Activated T-helper 17 cell treated with anti-CD3 and anti-CD28 coated beads, Interleukin-2, amount 50 U/mL, for 72 hours (primary cell): ENCODE results near the gene AADACL2. TPM values are rescaled to one million over a fixed set of nuclear protein-coding genes. Genes with fewer than 3 reads are reported as not detected.

Experiments used
- ATAC-seq: fragments of 150-1000 bp; cut with Tn5 transposase; replicated peaks from 2 replicates; pipeline ENCODE4 v1.10.0; 2021; ENCODE audit warnings: mild to moderate bottlenecking, moderate library complexity
- H3K27ac Mint-ChIP-seq: one replicate; pipeline ENCODE4 v1.8.0; 2022; ENCODE audit warnings: mixed read lengths
- H3K27me3 Mint-ChIP-seq: one replicate; pipeline ENCODE4 v1.8.0; 2022; ENCODE audit warnings: mixed read lengths
- H3K36me3 Mint-ChIP-seq: one replicate; pipeline ENCODE4 v1.8.0; 2022; ENCODE audit warnings: low read depth, mild to moderate bottlenecking, mixed read lengths
- H3K4me1 Mint-ChIP-seq: one replicate; pipeline ENCODE4 v1.8.0; 2022; ENCODE audit warnings: mixed read lengths
- H3K4me3 Mint-ChIP-seq: one replicate; pipeline ENCODE4 v1.8.0; 2022; ENCODE audit warnings: mild to moderate bottlenecking, mixed read lengths
- H3K9me3 Mint-ChIP-seq: one replicate; pipeline ENCODE4 v1.8.0; 2022; ENCODE audit warnings: mixed read lengths
- total RNA-seq, 2 donors: library from RNA; stranded (reverse); gene quantifications; one replicate each; pipeline ENCODE4 v1.2.3, GENCODE V29; 2022

Gene AADACL2
- total RNA-seq, 2 donors from 2014 or later: not detected

DNA sequence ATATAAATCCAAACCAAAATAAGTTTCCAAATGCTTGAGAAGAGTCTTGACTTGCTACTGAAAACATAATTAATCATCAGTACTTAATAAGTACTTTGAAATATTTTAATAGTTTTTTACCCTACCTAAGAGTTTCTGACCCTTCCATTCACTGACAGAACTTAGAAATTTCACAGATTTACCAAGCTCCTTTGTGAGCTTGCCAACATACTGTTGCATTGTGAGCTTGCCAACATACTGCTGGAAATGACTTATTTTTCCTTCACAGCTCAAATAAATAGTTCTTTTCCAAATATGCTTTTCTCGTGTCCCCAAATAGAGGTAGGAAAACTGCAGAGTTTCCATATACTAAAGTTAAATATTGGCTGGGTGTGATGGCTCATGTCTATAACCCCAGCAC, 70.5 kb downstream of the AADACL2 start:
- H3K4me3 Mint-ChIP-seq: no peak overlapping the region
- no peak overlapping the region for H3K27ac Mint-ChIP-seq
- peaks cover 15% of the 10 kb centered on the region for H3K27me3 Mint-ChIP-seq
- peaks cover 10% of the 10 kb centered on the region for H3K9me3 Mint-ChIP-seq
- no peaks in the 10 kb centered on the region for H3K36me3 Mint-ChIP-seq
- ATAC-seq: no peak
- no peaks in the 10 kb centered on the region for H3K4me1 Mint-ChIP-seq

DNA sequence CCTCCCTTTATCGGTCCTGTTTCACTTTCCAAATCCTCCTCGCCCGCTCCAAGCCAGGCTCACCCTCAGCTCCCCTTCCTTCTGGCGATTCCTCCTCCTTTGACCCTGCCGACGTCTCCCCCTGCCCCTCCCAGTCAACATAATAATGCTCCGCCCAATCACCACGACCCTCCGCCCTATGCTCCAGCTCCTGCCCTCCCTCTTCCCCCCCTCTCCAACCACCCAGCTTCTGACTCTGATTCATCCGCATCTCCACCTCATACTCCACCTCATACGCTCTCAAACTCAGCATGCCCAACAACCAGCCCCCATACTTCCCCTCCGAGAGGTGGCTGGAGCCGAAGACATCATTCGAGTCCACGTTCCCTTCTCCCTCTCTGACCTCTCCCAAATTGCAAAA, 73.1 kb downstream of the AADACL2 start:
- no peak for ATAC-seq
- H3K4me3 Mint-ChIP-seq: no peak overlapping the region
- no peaks in the 10 kb centered on the region for H3K4me1 Mint-ChIP-seq
- no peaks in the 10 kb centered on the region for H3K36me3 Mint-ChIP-seq
- H3K27me3 Mint-ChIP-seq: peaks cover 15% of the 10 kb centered on the region
- no peak overlapping the region for H3K27ac Mint-ChIP-seq
- peaks cover 10% of the 10 kb centered on the region for H3K9me3 Mint-ChIP-seq

Other genes starting within 250 kb of the AADACL2 start
- gene AADAC, start 80.2 kb downstream of the AADACL2 start, total RNA-seq: not detected
- not detected for gene SUCNR1, start 139.7 kb downstream of the AADACL2 start, total RNA-seq